Neural cell (in vitro differentiated cells): ENCODE measurements around the gene KDM4C. TPM values are rescaled to one million over a fixed set of nuclear protein-coding genes. Genes with fewer than 3 reads are reported as not detected.

Source experiments
- H2AFZ ChIP-seq: fragments of 200-600, 300-800 bp; sonication (generic), shearing (Covaris generic); 2 replicates; pipeline ENCODE4 v1.6.0; 2014; ENCODE audit warnings: low read depth, mild to moderate bottlenecking, antibody characterized with exemption, low read length, moderate library complexity
- H3F3A ChIP-seq: fragments of 200-600 bp; shearing (Covaris generic); 2 replicates; pipeline ENCODE4 v1.6.1; 2016; ENCODE audit warnings: mild to moderate bottlenecking, moderate library complexity, mixed read lengths, antibody characterized with exemption, low read length; ENCODE audit not compliant: insufficient read depth, poor library complexity, severe bottlenecking
- H3K27ac ChIP-seq: fragments of 200-600, 300-800 bp; sonication (generic), shearing (Covaris generic); 2 replicates; pipeline ENCODE4 v1.5.1; 2014; ENCODE audit warnings: mild to moderate bottlenecking, low read length, moderate library complexity
- H3K27me3 ChIP-seq: fragments of 300-800, 200-600 bp; sonication (generic), shearing (Covaris generic); 2 replicates; pipeline ENCODE4 v1.6.0; 2014; ENCODE audit warnings: mild to moderate bottlenecking, low read depth, low read length, moderate library complexity; ENCODE audit not compliant: insufficient read depth
- H3K36me3 ChIP-seq: fragments of 300-800, 200-600 bp; sonication (generic), shearing (Covaris generic); 2 replicates; pipeline ENCODE4 v1.5.1; 2014; ENCODE audit warnings: mild to moderate bottlenecking, antibody characterized with exemption, low read length, moderate library complexity; ENCODE audit not compliant: insufficient read depth
- H3K4me2 ChIP-seq: fragments of 300-800, 200-600 bp; sonication (generic), shearing (Covaris generic); 2 replicates; pipeline ENCODE4 v1.6.0; 2014; ENCODE audit warnings: mild to moderate bottlenecking, low read length
- H3K4me3 ChIP-seq: fragments of 300-800, 200-600 bp; sonication (generic), shearing (Covaris generic); 2 replicates; pipeline ENCODE4 v1.5.1; 2014; ENCODE audit warnings: mild to moderate bottlenecking, low read length, moderate library complexity
- H3K79me2 ChIP-seq: fragments of 200-600 bp; shearing (Covaris generic); replicated peaks from 2 replicates; pipeline ENCODE4 v1.6.0; 2014; ENCODE audit warnings: mild to moderate bottlenecking, low read length, moderate library complexity; ENCODE audit not compliant: insufficient read depth
- H3K9ac ChIP-seq: fragments of 300-800, 200-600 bp; sonication (generic), shearing (Covaris generic); 2 replicates; pipeline ENCODE4 v1.6.1; 2016; ENCODE audit warnings: mild to moderate bottlenecking, low read length, mixed read lengths
- H3K9me2 ChIP-seq: fragments of 200-600 bp; shearing (Covaris generic); 2 replicates; pipeline ENCODE4 v1.6.1; 2016; ENCODE audit warnings: mild to moderate bottlenecking, low read length, mixed read lengths; ENCODE audit not compliant: insufficient read depth
- H3K9me3 ChIP-seq: fragments of 200-600, 300-800 bp; sonication (generic), shearing (Covaris generic); 2 replicates; pipeline ENCODE4 v1.6.1; 2016; ENCODE audit warnings: mild to moderate bottlenecking, mixed run types, low read length, moderate library complexity, mixed read lengths
- H4K20me1 ChIP-seq: fragments of 200-600 bp; shearing (Covaris generic); 2 replicates; pipeline ENCODE4 v1.6.1; 2016; ENCODE audit warnings: mild to moderate bottlenecking, mixed run types; ENCODE audit not compliant: insufficient read depth
- CTCF ChIP-seq: fragments of 450-650 bp; IDR thresholded peaks from 2 replicates; pipeline ENCODE4 v1.5.1; 2014; ENCODE audit warnings: antibody characterized with exemption, mild to moderate bottlenecking, moderate library complexity; ENCODE audit not compliant: poor library complexity, severe bottlenecking
- EP300 ChIP-seq: fragments of 450-650 bp; conservative IDR thresholded peaks from 2 replicates; pipeline ENCODE4 v1.6.1; 2014; ENCODE audit warnings: antibody characterized with exemption, mild to moderate bottlenecking, moderate library complexity; ENCODE audit not compliant: poor library complexity, severe bottlenecking
- EZH2 ChIP-seq: fragments of 200-600, 300-800 bp; shearing (Covaris generic), sonication (generic); IDR thresholded peaks from 2 replicates; pipeline ENCODE4 v1.6.1; 2014; ENCODE audit warnings: antibody characterized with exemption, low read length, borderline replicate concordance, mild to moderate bottlenecking; ENCODE audit not compliant: insufficient read depth, poor library complexity, severe bottlenecking
- MXI1 ChIP-seq: fragments of 450-650 bp; conservative IDR thresholded peaks from 2 replicates; pipeline ENCODE4 v1.6.1; 2014; ENCODE audit warnings: antibody characterized with exemption, mild to moderate bottlenecking; ENCODE audit not compliant: poor library complexity, severe bottlenecking
- POLR2AphosphoS5 ChIP-seq: IDR thresholded peaks from 2 replicates; pipeline ENCODE4 v1.6.1; 2012
- RAD21 ChIP-seq: fragments of 450-650 bp; conservative IDR thresholded peaks from 2 replicates; pipeline ENCODE4 v1.6.1; 2014; ENCODE audit warnings: antibody characterized with exemption, mild to moderate bottlenecking, moderate library complexity
- REST ChIP-seq: IDR thresholded peaks from 2 replicates; pipeline ENCODE4 v1.6.1; 2012; ENCODE audit warnings: borderline replicate concordance
- SMC3 ChIP-seq: fragments of 450-650 bp; conservative IDR thresholded peaks from 2 replicates; pipeline ENCODE4 v1.6.1; 2014; ENCODE audit warnings: antibody characterized with exemption, mild to moderate bottlenecking, moderate library complexity; ENCODE audit not compliant: poor library complexity
- TAF1 ChIP-seq: IDR thresholded peaks from 2 replicates; pipeline ENCODE4 v1.6.1; 2012; ENCODE audit warnings: low read depth
- polyA plus RNA-seq: library from polyadenylated mRNA; depleted of rRNA; stranded (reverse); fragments of >200 nt; gene quantifications from 2 replicates; pipeline ENCODE4 v1.2.3, GENCODE V29; 2014

KDM4C gene
- polyA plus RNA-seq, 1 donor from 2014 or later: 21.1 TPM

- Histone ChIP-seq H3K4me3 (no peak overlapping the region), H3K9ac (no peak overlapping the region), H3K27me3 (no peaks in the 10 kb centered on the region), H3F3A (no peaks in the 10 kb centered on the region), H3K27ac (no peak overlapping the region), H3K4me2 (no peak overlapping the region), H3K79me2 (no peaks in the 10 kb centered on the region), H3K9me3 (no peaks in the 10 kb centered on the region), H3K9me2 (no peaks in the 10 kb centered on the region), H3K36me3 (no peaks in the 10 kb centered on the region), H4K20me1 (no peaks in the 10 kb centered on the region), H2AFZ (no peak overlapping the region)
- TF ChIP-seq MXI1 (no peak), RAD21 (no peak), EP300 (no peak), TAF1 (no peak), EZH2 (no peak), REST (no peak), POLR2AphosphoS5 (no peak), SMC3 (no peak)
These were observed 3.5 kb downstream of the KDM4C start for GRCh38 chr9:6761306-6761705.

GRCh38 chr9:6763244-6763643 is 5.5 kb downstream of the KDM4C start:
- H3K79me2 ChIP-seq: no peaks in the 10 kb centered on the region
- no peaks in the 10 kb centered on the region for H3K9me2 ChIP-seq
- TF ChIP-seq EP300 (no peak), TAF1 (no peak), CTCF (no peak), REST (no peak), EZH2 (no peak), MXI1 (no peak), RAD21 (no peak), POLR2AphosphoS5 (no peak), SMC3 (no peak)
- H2AFZ ChIP-seq: no peak overlapping the region
- H3K27me3 ChIP-seq: no peaks in the 10 kb centered on the region
- H4K20me1 ChIP-seq: no peaks in the 10 kb centered on the region
- H3K36me3 ChIP-seq: no peaks in the 10 kb centered on the region
- H3K4me3 ChIP-seq: no peak overlapping the region
- H3F3A ChIP-seq: no peaks in the 10 kb centered on the region
- H3K9me3 ChIP-seq: no peaks in the 10 kb centered on the region
- no peak overlapping the region for H3K4me2 ChIP-seq
- no peak overlapping the region for H3K27ac ChIP-seq
- H3K9ac ChIP-seq: no peak overlapping the region
